Smooth muscle cell of trachea (primary cell): ENCODE results near the gene IGSF3. TPM values are rescaled to one million over a fixed set of nuclear protein-coding genes. Genes with fewer than 3 reads are reported as not detected.

Experiments
- total RNA-seq: library from RNA; depleted of rRNA; stranded (reverse); fragments of >200 nt; gene quantifications from 2 replicates; pipeline ENCODE4 v1.2.1, GENCODE V29; 2014

Gene IGSF3
- total RNA-seq = 0.33 and 0.44 TPM in 2 replicates

GRCh38 chr1:116667575-116668105, at the start of gene IGSF3:
Gene IGSF3, minus strand, starts transcription at chr1:116667733. Its CDS starts 1,407 bp downstream, at chr1:116666326.

GRCh38 chr1:116570358-116571214, 96.9 kb downstream of the IGSF3 start, which contains the start of gene CD58:
Gene CD58, minus strand, starts transcription at chr1:116571026. Its CDS starts 54 bp downstream, at chr1:116570972.

Other genes starting within 250 kb of the IGSF3 start
- gene CD58, start 96.7 kb downstream of the IGSF3 start, total RNA-seq = 6.6 and 9.6 TPM in 2 replicates
- under 0.01 TPM in 1 of 2 replicates, not detected in the other for gene CD2, start 86.7 kb upstream of the IGSF3 start, total RNA-seq
- gene PTGFRN, start 242.2 kb upstream of the IGSF3 start, total RNA-seq = 47.0 and 82.7 TPM in 2 replicates